Astrocyte of the spinal cord (primary cell): Measurements from ENCODE around the gene IKZF4.
"Not testable (repeated sequence)": the region's sequence is repeated elsewhere in the genome, so short reads cannot be mapped to it uniquely, and the experiment has no call there.

Source experiments
- DNase-seq: peaks from one replicate; pipeline ENCODE4 v3.0.0; 2011; ENCODE audit warnings: low read depth, low spot score
- H3K4me3 ChIP-seq: 2 replicates; pipeline ENCODE4 v1.5.1; 2011; ENCODE audit warnings: low read depth, mild to moderate bottlenecking, low read length, moderate library complexity
- CTCF ChIP-seq: IDR thresholded peaks from 2 replicates; pipeline ENCODE4 v1.5.1; 2012; ENCODE audit warnings: low read depth, mild to moderate bottlenecking, low read length, inconsistent platforms
- in situ Hi-C: cut with HindIII; loops from 2 replicates; pipeline ENCODE4 v1.10.0; 2017; ENCODE audit warnings: low sequenced_read_pairs

Gene IKZF4

GRCh38 chr12:55991110-55991509 lies 29.7 kb upstream of the IKZF4 start:
- in situ Hi-C loops: no loop called here
- no peak for DNase-seq
- no peak overlapping the region for H3K4me3 ChIP-seq
- TF ChIP-seq CTCF: no peak

- no peak for DNase-seq
- in situ Hi-C loops: no loop called here
- H3K4me3 ChIP-seq: no peak overlapping the region
- no peak for TF ChIP-seq CTCF
These were observed 27.5 kb upstream of the IKZF4 start for GRCh38 chr12:55993230-55993853.

GRCh38 chr12:55995366-55995765 lies 25.5 kb upstream of the IKZF4 start:
- in situ Hi-C loops: no loop called here
- no peak overlapping the region for H3K4me3 ChIP-seq
- no peak for DNase-seq
- TF ChIP-seq CTCF: no peak

- peak; percentile 79 for TF ChIP-seq CTCF
- H3K4me3 ChIP-seq: peak overlapping the region; percentile 89
These were observed 24.6 kb upstream of the IKZF4 start for GRCh38 chr12:55996201-55996714.

GRCh38 chr12:55996715-55997534 lies 23.9 kb upstream of the IKZF4 start, which contains the start of gene SUOX:
TSS of gene SUOX (plus strand) at chr12:55997276. CDS start at chr12:56002222, 4,946 bp downstream.
- no peak for TF ChIP-seq CTCF
- peak within 1 kb of the TSS; percentile 89 for H3K4me3 ChIP-seq
- peak; percentile 98 for DNase-seq
- in situ Hi-C loops: no loop called here

More at GRCh38 chr12:55996201-55996714, 24.6 kb upstream of the IKZF4 start:
- peak; percentile 72 for DNase-seq
- in situ Hi-C loops: no loop called here

- no peak for DNase-seq
- no peak for TF ChIP-seq CTCF
- H3K4me3 ChIP-seq: peak overlapping the region; percentile 89
- in situ Hi-C loops: no loop called here
These were observed 23.3 kb upstream of the IKZF4 start for GRCh38 chr12:55997535-55997859.

- DNase-seq, in situ Hi-C loops, H3K4me3 ChIP-seq: not testable (repeated sequence)
These were observed 21.3 kb upstream of the IKZF4 start for GRCh38 chr12:55999522-55999921.

- H3K4me3 ChIP-seq, in situ Hi-C loops, DNase-seq: not testable (repeated sequence)
These were observed 20.8 kb upstream of the IKZF4 start for GRCh38 chr12:55999999-56000540.
